Subcutaneous abdominal adipose tissue (tissue), 5 donors: Measurements from ENCODE around the gene COL17A1.

Experiments
- H3K27ac ChIP-seq: one replicate; pipeline ENCODE4 v1.7.0; 2013; ENCODE audit warnings: low read depth, mild to moderate bottlenecking, inconsistent platforms, low read length, moderate library complexity
- H3K27me3 ChIP-seq, 5 donors: one replicate each; pipeline ENCODE4 v1.7.0; 2013; ENCODE audit warnings: low read length in 5 of 5, inconsistent platforms in 1 of 5; ENCODE audit not compliant: control insufficient read depth in 5 of 5, insufficient read depth in 4 of 5
- H3K36me3 ChIP-seq, 5 donors: one replicate each; pipeline ENCODE4 v1.7.0; 2013; ENCODE audit warnings: low read length in 5 of 5; ENCODE audit not compliant: control insufficient read depth in 5 of 5, insufficient read depth in 5 of 5
- H3K4me1 ChIP-seq, 5 donors: one replicate each; pipeline ENCODE4 v1.7.0; 2013; ENCODE audit warnings: low read length in 5 of 5, mild to moderate bottlenecking in 3 of 5, moderate library complexity in 1 of 5; ENCODE audit not compliant: control insufficient read depth in 5 of 5, insufficient read depth in 5 of 5
- H3K4me3 ChIP-seq, 5 donors: one replicate each; pipeline ENCODE4 v1.7.0; 2013; ENCODE audit warnings: low read length in 5 of 5, low read depth in 1 of 5
- H3K9ac ChIP-seq, 5 donors: one replicate each; pipeline ENCODE4 v1.7.0; 2013; ENCODE audit warnings: low read length in 5 of 5, mild to moderate bottlenecking in 4 of 5, moderate library complexity in 3 of 5
- H3K9me3 ChIP-seq, 5 donors: one replicate each; pipeline ENCODE4 v1.7.0; 2013; ENCODE audit warnings: low read length in 5 of 5; ENCODE audit not compliant: control insufficient read depth in 5 of 5
- donor health status: healthy.
- donor health status: healthy.
- donor health status: healthy.
- donor health status: healthy.
- donor health status: healthy.

Gene COL17A1

GRCh38 chr10:104099269-104099668 is 13.6 kb upstream of the COL17A1 start:
- H3K36me3 ChIP-seq = no peaks in the 10 kb centered on the region
- H3K27me3 ChIP-seq = no peaks in the 10 kb centered on the region
- H3K9me3 ChIP-seq = peaks cover 0 to 8% (median 0%) of the 10 kb centered on the region in 5 donors
- no peak overlapping the region for H3K4me3 ChIP-seq
- H3K4me1 ChIP-seq = no peaks in the 10 kb centered on the region
- H3K27ac ChIP-seq = no peak overlapping the region
- no peak overlapping the region for H3K9ac ChIP-seq

GRCh38 chr10:104098358-104098925 is 12.8 kb upstream of the COL17A1 start:
- no peaks in the 10 kb centered on the region for H3K4me1 ChIP-seq
- no peak overlapping the region for H3K4me3 ChIP-seq
- H3K36me3 ChIP-seq = no peaks in the 10 kb centered on the region
- peaks cover 0 to 8% (median 0%) of the 10 kb centered on the region in 5 donors for H3K9me3 ChIP-seq
- no peak overlapping the region for H3K27ac ChIP-seq
- no peak overlapping the region for H3K9ac ChIP-seq
- no peaks in the 10 kb centered on the region for H3K27me3 ChIP-seq

DNA sequence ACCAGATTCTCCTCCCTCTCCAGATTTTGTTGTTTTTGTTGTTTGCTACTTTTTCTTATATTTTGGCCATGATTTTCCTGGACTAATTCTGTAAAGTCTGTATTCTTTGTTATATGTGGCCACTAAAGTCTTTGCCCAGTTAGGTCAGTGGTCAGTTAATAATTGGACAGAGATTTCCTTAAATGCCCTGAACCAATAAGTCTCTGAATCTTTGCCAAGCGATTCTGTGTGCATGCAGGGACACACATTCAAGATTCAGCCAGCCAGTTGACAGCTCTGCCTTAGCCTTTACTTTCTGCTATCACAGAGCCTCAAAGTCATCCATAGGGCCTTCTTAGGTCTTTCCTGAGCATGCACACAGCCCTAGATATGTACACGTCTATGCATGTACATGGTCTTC is 11.0 kb upstream of the COL17A1 start:
- H3K4me3 ChIP-seq = no peak overlapping the region
- H3K27me3 ChIP-seq = no peaks in the 10 kb centered on the region

DNA sequence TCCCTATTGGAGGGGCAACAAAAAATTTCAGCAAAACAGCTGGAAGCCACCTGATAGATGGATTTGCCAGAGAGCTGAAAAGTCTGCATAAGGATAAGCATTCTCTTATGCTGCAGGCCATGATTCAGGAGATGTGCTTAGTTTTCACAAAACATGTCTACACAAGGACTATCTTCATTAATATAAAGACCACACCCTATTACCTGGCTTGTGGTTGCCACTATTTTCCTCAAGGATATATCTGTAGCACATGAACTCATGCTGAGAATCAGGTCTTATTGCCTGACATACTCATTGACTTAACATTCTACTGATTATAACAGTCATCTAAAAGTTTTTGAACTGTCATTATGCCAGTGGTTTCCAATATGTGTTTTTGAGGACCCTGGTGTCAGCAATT is 7.1 kb upstream of the COL17A1 start:
- Histone ChIP-seq H3K4me3 (no peak overlapping the region), H3K27ac (no peak overlapping the region), H3K36me3 (no peaks in the 10 kb centered on the region), H3K4me1 (no peaks in the 10 kb centered on the region), H3K9me3 (peaks cover 0 to 8% (median 0%) of the 10 kb centered on the region in 5 donors), H3K27me3 (no peaks in the 10 kb centered on the region), H3K9ac (no peak overlapping the region)

More for the DNA sequence above, 11.0 kb upstream of the COL17A1 start:
- Histone ChIP-seq H3K9me3 (peaks cover 0 to 8% (median 0%) of the 10 kb centered on the region in 5 donors), H3K4me1 (no peaks in the 10 kb centered on the region), H3K9ac (no peak overlapping the region), H3K36me3 (no peaks in the 10 kb centered on the region), H3K27ac (no peak overlapping the region)

GRCh38 chr10:104090611-104091010 is 4.9 kb upstream of the COL17A1 start:
- no peak overlapping the region for H3K9ac ChIP-seq
- no peaks in the 10 kb centered on the region for H3K36me3 ChIP-seq
- no peaks in the 10 kb centered on the region for H3K27me3 ChIP-seq
- no peaks in the 10 kb centered on the region for H3K4me1 ChIP-seq
- no peak overlapping the region for H3K4me3 ChIP-seq
- peaks cover 0 to 2% (median 0%) of the 10 kb centered on the region in 5 donors for H3K9me3 ChIP-seq
- no peak overlapping the region for H3K27ac ChIP-seq

DNA sequence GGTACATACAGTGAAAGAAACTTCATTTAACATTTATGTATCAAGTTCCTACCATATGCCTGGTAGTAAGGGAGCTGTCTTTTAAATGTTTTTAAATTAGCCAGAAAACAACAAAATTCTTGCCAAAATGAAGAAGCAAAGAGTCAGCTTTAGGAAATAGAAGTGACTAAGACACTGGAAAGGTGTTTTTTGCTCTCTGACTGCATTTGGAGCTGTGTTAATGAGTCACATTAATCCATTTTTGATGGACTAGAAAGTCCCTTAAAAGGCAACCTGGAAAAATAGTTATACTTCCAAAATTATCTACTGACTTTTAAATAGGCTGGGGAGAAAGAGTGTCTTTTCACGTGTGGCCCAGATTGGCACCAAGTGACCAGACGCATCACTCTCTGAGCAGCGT is 3.9 kb upstream of the COL17A1 start:
- Histone ChIP-seq H3K9me3 (peaks cover 0 to 2% (median 0%) of the 10 kb centered on the region in 5 donors), H3K36me3 (no peaks in the 10 kb centered on the region), H3K4me1 (no peaks in the 10 kb centered on the region), H3K27ac (no peak overlapping the region), H3K9ac (no peak overlapping the region), H3K4me3 (no peak overlapping the region), H3K27me3 (no peaks in the 10 kb centered on the region)

DNA sequence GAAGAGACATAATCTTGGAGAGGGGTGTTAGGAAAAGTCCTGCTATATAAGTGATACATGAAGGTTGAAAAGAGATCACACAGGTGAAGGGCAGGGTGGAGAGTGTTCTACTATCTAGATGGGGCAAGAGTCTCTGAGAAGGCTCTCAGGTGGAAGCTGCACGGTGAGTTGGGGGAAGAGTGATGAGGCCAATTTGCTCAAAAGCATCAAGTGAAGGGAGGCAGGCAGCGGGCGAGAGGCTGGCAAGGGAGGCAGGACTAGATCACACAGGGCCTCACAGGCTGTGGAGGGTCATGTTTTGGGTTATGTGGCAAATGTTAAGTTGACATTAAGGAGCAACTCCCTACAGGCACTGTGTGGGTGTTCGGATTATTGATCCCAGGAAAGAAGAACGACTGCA is 2.6 kb upstream of the COL17A1 start:
- Histone ChIP-seq H3K27ac (no peak overlapping the region), H3K9ac (no peak overlapping the region), H3K36me3 (no peaks in the 10 kb centered on the region), H3K4me1 (no peaks in the 10 kb centered on the region), H3K9me3 (no peaks in the 10 kb centered on the region), H3K27me3 (no peaks in the 10 kb centered on the region), H3K4me3 (no peak overlapping the region)

DNA sequence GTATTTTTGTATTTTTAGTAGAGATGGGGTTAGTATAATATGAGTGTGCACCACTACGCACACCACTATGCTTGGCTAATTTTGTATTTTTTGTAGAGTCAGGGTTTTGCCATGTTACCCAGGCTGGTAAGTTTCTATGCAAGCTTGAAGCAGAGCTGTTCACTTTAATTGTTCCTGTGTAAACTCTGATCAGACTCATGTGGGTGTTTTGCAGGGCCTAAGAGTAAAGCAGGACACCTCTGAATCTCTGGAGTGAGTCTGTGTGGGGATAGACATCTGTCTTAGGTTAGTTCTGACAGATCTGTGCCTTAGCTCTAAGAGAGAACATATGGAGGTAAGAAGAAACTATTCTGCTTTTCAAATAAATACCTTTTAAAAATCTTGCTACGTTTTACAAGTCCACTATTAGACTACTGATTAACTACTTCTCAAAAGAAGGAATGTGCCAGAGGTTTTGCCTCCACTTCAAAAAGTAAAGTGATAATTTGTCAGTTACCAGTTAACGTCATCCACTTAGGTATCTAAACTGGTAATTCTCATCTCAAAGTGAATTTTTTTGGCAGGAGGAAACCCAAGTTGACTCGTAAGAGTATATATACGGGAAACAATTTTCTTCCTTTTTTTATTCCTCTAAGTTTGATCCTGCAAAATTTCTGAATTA is 1.1 kb downstream of the COL17A1 start:
- Histone ChIP-seq H3K36me3 (no peaks in the 10 kb centered on the region), H3K27me3 (peaks cover 0 to 2% (median 0%) of the 10 kb centered on the region in 5 donors), H3K4me1 (no peaks in the 10 kb centered on the region), H3K9me3 (no peaks in the 10 kb centered on the region), H3K9ac (no peak overlapping the region), H3K4me3 (no peak overlapping the region), H3K27ac (no peak overlapping the region)

DNA sequence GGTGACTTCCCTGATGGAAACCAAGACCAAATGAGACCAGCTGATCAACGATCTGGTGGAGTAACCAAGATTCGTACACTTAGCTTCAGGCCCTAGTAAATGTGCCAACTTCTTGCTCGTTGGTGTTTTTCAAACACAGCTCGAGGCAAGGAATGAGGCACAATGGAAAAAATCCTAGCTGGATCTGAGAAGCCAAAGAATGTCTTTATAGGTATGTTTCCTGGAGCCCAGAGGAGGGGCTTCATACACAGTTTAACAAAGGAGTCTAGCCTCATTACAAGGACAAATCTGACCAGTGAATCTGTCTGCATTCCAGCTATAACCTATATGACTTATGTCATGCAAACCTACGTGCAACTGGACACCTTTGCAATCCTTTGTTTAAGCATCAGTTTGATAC is 3.7 kb downstream of the COL17A1 start:
- Histone ChIP-seq H3K4me1 (peaks cover 0 to 8% (median 5%) of the 10 kb centered on the region in 5 donors), H3K27ac (no peak overlapping the region), H3K36me3 (no peaks in the 10 kb centered on the region), H3K9ac (no peak overlapping the region), H3K4me3 (no peak overlapping the region), H3K27me3 (peaks cover 0 to 2% (median 0%) of the 10 kb centered on the region in 5 donors), H3K9me3 (no peaks in the 10 kb centered on the region)

DNA sequence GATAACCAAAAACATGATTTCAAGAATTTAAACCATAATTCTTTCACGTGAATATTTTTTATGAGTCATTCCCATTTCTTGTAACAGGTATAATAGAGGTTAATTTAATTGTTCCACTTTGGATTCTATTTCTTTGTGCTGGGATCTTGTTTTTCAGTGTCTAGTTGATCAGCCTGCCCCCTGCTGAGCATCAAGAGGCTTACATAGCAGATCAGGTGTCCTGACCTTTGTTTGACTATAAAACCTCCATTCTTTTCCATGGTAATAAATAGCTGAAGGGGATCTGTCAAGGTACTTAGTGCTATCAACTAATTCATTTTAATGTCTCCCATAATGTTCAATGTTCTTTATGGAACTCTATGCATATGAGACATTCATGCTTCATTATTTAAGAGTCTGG is 4.9 kb downstream of the COL17A1 start:
- no peak overlapping the region for H3K4me3 ChIP-seq
- peaks cover 0 to 2% (median 0%) of the 10 kb centered on the region in 5 donors for H3K27me3 ChIP-seq
- H3K27ac ChIP-seq = no peak overlapping the region

More for the DNA sequence above, 4.9 kb downstream of the COL17A1 start:
- H3K4me1 ChIP-seq = peaks cover 2 to 18% (median 10%) of the 10 kb centered on the region in 5 donors
- no peaks in the 10 kb centered on the region for H3K36me3 ChIP-seq
- no peaks in the 10 kb centered on the region for H3K9me3 ChIP-seq
- no peak overlapping the region for H3K9ac ChIP-seq
